HG03175 (cell line): ENCODE data around the gene OSBPL6.
A peak's percentile ranks its signal among the peaks of the same experiment; 100 is the strongest.
"Not testable (repeated sequence)": the region's sequence is repeated elsewhere in the genome, so short reads cannot be mapped to it uniquely, and the experiment has no call there.

Source experiments
- ATAC-seq: cut with Tn5 transposase; IDR thresholded peaks from one replicate; pipeline ENCODE4 v1.9.1; 2021; ENCODE audit warnings: mild to moderate bottlenecking, moderate library complexity; ENCODE audit not compliant: unreplicated experiment

The OSBPL6 gene

DNA sequence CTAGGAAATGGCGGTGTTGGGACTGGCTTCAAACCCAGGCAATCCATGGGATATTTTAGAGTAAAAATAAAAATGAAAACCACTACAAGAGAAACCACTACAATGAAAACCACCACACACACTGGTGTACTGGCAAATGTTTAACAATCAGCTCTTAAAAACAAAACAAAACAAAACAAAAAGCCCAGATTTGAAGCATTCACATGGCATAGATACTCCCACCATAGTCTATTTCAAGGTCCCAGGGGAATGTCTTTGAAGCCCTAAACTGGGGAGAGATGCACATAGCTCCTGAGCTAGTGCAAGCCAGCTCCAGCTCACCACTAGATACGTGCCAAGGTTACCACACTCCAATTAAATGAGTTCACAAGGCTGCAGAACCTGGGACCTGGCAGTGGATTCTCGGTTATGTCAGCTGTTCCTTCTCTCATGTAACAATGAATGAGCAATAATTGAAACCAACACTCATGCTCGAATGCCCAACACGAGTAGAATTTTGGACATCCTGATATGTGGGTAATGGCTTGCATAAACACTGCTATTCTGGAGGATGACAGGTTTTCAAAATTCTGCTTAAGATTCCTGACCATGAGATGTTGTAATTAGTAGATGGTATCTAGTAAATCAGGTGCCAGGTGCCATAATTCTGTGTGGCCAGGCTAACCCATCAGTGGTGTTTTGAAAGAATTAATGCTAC is 102.2 kb downstream of the OSBPL6 start:
- ATAC-seq: no peak

DNA sequence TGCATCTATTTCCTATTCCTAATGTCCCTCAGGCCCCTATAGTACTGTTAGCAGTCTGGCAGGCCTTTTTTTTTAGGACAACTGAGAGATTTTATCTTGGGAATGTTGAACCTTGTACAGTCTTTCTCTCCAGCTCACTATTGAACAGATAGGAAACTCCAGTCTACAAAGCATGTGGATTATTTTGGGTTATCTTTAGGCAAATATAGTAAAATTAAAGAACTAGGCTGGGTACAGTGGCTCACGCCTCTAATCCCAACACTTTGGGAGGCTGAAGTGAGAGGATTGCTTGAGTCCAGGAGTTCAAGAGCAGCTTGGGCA is 102.7 kb downstream of the OSBPL6 start:
- ATAC-seq: no peak

DNA sequence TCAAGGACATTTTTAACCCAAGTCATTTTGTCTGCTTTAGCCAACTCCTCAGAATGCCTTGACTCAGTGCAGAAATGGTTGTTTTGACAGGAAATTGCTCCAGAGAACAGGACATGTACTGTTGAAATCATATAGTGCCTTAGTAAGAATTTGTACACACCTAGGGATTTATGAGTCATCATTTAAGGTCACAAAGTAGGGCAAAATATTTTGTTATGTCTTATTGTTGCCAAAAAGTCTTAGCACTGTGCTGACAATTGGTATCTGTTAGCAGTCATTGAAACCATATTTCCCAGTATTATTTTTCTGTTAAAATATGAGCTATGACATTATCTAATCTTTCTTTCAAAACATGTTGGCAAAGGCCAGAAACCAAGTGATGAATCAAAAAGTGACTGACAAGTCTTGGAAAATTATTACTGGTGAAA is 104.5 kb downstream of the OSBPL6 start:
- ATAC-seq: no peak

DNA sequence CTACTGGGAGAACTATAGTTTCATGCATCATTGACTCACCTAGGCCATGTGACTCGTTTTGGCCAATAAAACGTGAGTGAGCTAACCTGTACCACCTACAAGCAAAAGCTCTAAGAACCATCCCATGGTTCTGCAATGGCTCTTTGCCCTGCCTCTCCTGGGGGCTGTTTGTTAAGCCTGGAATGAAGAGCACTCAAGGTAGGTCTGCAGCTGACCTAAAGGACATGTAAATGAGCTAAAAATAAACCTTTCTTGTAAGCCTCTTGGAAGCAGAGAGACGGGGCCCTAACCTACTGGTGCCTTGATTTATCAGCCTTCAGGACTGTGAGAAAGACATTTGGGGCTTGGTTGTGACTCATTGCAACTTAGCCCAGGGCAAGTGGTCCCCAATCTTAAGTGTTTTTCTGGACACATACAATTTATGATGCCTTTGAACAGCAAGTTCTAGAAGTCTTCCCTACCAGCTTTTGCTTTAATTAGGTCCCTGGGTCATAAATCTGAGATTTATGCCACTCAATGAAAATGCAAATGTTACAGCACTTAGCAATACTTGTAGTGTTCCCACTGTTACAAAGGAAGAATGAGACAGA is 107.4 kb downstream of the OSBPL6 start:
- no peak for ATAC-seq

DNA sequence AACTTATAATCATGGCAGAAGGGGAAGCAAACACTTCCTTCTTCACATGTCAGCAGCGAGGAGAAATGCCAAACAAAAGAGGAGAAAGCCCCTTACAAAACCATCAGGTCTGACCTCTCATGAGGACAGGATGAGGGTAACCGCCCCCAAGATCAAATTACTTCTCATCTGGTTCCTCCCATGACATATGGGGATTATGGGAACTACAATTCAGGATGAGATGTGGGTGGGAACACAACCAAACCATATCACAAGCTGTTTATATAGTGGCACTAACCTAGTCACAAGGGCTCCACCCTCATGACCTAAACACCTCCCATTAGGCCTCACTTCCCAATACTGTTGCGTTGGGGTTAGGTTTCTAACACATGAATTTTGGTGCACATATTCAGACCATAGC is 110.0 kb downstream of the OSBPL6 start:
- no peak for ATAC-seq

DNA sequence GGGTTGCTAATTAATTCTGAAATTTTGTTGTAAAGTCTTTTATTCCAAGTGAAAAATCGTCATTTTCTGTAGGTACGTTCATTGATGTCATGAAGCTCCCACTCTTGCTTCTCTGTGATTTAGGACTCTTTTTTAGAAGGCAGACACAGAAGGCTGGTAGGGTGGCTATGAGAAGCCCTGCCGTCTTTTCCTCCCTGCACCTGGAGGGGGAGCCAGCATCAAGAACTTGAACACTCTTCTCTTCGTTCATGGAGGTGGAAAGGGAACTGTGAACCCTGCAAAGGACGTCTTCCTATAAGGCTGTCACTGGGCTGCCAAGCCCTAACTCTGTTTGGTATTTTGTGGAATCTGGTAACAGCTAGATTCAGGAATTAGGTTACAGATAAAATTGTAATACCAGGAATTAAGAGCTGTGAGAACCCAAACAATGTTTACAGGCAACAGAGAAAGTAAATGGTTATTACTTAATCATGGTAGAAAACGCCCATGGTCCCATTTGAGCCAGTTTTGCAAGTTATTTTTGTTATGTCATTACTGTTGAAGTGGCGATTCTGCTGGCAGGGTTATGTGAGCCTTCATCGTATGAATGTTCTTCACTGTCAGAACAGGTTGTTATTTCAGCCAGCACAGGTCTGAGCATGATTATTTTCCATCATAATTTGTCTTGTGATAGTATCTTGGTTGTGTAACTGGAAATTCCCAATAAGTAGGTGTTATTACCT is 112.2 kb downstream of the OSBPL6 start:
- ATAC-seq: peak; percentile 89

DNA sequence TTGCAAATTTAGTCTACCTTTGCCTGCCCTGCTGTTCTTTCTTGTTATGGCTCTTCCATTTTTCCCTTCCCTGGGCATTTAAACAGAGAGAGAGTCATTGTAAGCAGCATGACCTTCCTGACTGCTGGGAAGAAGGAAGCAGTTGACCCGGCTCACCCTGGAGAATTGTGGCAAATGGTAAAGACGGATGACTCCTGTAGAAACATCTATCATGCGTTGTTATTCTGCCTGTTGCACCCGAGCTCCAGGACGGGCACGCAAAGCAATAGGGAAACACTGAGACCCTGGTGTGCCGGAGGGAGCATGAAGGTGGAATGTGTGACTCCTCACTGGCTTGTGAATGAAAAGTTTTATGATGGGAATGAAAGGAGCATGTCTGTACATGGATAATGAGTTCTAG is 113.3 kb downstream of the OSBPL6 start:
- ATAC-seq: no peak

DNA sequence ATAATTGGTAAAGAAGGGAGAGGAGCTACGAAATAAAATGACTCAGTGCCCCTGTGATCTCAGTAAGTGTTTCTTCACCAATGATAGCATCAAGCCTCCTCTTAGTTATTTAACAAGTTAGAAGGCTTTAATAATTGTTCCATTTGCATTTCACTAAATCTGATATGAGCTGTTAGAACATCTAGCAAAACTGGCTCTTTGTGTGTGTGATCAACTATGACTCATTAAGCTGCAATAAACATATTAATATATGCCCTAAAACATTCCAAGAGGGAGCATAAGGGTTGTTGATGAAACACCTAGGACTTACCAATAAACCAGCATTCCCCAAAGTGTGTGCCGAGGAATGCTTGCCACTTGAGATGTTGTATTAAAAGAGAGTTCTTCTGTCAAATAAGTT is 115.2 kb downstream of the OSBPL6 start:
- no peak for ATAC-seq

DNA sequence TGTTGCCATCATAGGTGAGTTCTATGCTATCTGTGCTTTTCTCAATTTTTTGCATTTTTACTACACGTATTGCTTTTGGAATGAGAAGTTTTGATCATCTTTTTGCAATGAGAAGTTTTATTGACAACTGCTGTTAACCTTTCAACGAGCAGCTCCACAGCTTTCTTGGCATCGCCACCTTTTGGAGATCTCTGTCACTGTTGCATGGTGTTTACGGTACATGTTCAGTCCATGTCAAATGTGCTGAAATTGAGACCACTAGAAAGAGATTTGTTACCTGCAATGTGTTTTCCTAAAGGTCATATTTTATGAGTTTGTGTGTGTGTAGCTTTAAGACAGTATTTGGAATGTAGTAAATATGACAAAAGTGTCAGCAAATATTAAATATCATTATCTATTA is 120.8 kb downstream of the OSBPL6 start:
- no peak for ATAC-seq

DNA sequence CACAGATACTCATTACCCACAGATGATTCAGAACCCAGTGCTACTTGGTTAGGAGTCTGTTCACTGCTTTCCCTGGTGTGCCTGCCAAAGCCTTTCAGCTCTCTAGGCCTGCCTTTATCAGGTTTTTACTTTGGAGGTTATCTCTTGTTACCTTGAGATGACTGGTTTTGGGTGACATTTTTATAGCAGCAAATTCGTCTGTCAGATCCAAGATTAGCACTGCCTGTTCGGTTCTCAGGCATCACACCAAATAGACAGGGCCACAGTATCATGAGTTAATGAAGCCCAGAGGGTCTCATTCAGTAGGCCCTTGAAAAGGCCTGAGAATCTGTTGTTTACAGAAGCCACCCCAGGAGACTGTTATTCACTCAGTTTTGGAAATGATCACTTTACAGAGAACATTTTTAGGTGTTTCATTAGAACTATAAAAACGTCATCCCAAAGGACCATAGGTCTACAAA is 121.2 kb downstream of the OSBPL6 start:
- ATAC-seq: no peak

DNA sequence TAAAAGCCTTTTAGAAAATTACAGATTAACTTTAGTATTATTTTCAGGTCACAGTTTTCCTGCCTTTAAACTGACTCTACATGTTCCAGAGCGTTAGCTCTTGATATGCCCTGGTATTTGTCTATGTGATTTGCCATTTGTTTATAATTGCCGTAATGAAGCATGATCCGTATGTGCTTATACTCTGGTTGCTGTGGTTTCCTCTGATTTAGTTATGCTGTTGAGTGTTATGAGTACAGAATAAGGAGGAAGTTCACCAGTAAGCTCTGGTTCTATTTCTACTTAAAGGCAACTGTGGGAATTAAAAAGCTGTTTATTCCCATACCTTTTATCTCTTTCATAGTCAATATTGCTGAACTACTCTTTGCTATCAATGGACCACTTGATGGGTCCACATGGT is 123.5 kb downstream of the OSBPL6 start:
- ATAC-seq: no peak

DNA sequence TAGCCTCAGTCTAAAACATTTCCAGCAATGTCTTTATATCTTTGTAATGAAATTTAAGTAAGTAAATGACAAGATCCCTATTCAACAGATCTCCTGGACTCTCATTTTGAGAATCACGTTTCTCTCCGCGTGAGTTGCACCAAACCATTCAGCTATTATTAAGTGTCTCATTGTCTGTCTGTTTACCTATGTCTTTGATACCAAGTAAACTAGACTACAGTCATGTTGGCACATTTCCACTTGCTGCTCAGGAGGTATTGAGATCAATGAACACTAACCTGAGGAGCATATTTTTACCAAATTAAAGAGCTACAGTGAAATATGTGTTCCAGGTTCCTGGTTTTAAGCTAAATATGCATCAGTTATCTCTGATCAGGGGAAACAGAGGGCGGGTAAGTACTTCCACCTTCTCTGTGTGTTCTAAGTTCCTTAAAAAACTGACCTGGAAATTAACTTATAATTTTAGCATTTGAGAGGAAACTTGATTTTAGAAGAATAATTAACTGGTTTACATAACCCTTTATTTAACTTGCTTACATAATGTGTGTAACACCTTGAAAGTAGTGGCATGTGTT is 125.8 kb downstream of the OSBPL6 start:
- no peak for ATAC-seq

DNA sequence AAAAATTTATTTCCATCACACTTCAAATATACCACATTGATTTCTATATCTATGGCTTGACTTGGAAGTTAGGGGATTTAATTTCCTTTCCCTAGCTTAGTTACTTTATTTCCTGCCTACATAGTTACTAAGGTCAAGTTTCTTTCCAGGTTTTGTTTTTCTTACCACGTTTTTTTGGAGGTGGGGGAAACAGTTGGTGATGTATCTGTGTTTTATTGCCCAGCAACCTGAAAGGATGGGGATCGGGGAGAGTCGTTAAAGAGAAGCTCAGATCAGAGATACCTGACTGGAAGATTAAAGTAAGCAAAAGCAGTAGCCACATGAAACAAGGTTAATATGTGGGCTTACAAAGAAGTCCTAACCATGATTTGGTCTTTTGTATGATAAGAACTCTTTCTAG is 127.8 kb downstream of the OSBPL6 start:
- no peak for ATAC-seq

DNA sequence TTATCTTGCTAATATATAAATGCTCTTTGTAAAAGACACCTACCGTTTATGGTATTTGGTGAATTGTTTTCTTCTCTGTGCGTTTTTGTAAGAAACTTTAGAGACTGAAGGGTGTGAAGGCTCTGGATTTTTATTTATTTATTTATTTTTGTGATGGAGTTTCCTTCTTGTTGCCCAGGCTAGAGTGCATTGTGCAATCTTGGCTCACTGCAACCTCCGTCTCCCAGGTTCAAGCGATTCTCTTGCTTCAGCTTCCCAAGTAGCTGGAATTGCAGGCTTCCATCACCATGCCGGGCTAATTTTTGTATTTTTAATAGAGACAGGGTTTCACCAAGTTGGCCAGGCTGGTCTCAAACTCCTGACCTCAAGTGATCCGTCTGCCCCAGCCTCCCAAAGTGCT is 129.0 kb downstream of the OSBPL6 start:
- not testable (repeated sequence) for ATAC-seq

DNA sequence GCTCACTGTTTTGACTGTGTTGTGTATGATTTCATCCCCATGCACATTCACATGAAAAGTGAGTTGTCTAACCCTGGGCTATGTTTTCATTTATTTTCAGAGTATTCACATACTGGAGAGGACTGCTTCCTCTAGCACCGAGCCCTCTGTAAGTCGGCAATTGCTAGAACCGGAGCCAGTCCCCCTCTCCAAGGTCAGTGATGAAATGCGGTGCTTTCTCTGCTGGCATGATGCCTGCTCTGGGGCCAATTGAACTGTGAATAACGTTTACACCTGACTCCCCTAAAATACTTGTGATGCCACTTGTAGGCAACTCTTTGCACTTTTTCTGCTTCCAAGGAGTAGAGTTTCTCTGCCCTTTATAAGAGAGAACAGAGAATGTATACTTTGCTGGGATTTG is 129.8 kb downstream of the OSBPL6 start:
- no peak for ATAC-seq

DNA sequence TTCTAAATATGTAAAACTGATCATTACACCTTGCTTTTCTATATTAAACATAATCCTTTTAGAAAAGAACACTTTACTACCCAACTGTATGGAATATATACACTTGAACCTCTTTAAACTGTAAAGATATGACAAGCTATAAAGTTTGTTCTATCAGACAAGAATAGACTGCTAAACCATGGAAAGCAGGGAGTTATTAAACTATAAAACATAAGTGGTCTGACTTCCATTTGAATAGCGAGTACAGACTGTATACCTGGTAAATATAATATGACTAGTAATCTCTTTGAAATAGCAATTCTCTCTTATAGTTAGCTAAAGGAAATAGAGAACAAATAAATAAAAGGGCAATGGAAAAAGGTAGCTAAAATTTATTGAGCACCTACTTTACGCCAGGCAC is 131.0 kb downstream of the OSBPL6 start:
- no peak for ATAC-seq

DNA sequence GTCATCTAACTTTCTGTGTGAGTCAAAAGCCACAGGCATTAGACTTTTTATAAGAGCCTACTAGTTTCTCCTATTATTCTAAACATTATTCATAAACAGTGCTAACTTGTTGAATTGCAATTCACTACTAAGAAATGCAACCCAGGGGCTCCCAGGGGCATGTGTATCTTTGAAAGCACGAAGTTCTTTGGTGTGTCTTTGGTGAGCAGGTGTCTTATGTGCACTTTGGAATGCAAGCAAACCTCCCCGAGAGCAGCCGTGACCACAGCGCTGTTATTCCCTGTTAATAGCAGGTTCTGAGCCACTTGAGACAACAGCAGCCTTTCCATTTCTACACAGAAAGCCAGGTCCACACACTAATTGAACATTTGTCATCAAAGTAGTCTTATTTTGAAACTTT is 133.2 kb downstream of the OSBPL6 start:
- ATAC-seq: no peak

DNA sequence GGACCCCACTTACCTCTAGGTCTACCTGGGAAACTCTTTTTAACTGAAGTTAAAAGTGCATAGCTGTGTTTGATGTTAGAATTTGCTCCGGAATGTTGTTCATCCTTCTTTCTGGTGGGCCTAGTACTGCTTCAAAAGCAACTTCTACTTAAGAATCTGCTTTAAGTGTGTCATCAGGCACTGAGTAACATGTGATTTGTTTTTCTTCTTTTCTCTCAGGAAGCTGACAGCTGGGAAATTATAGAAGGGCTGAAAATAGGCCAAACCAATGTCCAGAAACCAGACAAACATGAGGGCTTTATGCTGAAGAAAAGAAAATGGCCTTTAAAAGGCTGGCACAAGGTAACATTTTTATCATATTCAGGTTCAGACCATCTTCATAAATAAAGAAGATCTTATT is 133.7 kb downstream of the OSBPL6 start:
- no peak for ATAC-seq

DNA sequence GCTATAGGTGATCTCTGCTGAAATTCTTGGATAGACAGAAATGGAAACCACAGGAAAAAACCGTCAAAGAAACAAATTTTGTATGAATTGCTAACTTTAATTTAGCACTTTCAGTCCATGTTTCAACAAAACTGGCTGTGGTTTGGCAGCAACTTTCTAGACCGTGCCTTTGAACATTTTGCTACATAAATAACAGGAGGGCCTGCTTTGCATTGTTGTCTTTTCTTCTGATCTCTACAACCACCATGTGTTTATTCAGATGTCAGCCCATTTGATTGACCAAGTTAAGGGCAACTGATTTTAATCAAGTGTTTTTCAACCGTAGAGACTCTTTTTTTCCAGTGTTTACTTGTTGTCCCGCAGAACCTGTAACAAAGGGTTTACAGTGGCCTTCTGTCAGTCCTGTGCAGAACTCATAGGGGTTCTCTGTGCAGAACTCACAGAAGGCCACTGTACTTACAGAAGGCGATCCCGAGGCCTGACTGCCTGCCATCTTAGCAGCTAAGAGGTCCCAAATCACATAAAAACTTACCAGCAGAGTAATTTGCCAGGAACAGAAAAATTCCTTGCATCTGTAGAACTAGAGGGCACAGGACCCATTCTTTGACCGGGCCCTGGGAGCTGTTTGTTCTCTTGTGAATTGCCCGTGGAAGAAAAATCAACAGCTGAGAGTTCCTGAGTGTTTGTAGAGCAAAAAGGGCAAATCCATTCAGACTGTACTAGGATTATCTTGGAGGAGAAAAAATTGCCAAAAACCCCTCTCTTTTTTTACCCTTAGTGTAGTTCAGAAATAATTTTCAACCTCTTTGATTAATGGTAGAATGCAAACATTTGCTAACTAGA is 136.1 kb downstream of the OSBPL6 start:
- no peak for ATAC-seq

DNA sequence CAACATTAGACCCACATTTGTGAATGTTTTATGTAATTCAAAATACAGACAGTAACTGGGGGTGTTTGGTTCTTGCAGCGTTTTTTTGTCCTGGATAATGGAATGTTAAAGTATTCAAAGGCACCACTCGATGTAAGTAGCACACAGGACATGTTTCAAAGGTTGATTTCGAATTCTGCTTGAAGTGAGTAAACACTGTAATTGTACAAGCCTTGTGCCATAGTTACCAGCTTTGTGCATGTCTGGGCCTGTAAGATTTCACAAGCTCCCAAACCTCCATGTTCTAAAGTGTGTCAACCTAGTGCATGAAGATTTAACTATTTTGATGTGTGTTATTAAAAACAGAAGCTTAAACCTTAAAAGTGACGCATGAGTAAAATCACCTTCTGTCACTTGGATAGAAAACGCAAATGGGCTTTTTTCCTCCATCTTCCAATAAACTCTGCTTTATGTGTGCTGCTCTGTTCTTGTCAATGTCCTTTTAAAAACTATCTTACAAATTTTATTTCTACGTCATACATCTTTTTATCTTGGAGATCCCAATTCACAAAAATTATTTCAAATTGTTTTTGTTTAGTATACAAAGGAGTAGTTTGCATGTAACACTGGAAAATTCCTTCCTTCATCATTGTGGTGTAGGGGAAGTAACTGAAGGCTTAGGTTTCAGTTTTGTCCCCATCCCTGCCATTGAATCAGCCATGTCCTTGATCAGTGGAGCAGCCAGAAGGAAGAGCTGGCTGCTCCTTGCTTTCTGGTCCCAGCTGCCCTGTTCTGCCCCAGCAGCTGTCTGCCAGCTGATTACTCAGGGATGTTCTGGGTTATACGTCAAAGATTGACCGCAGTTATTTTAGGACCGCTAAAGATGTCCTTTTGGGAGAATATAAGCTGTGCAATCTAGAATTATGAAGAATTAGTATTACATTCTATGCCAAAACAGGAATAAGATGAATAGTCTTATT is 137.4 kb downstream of the OSBPL6 start:
- no peak for ATAC-seq
